Astrocyte of the hippocampus (primary cell): ENCODE measurements around the gene CADPS2.

Experiments
- DNase-seq: peaks from one replicate; pipeline ENCODE4 v3.0.0; 2011; ENCODE audit warnings: low read depth, low spot score

Gene CADPS2

DNA sequence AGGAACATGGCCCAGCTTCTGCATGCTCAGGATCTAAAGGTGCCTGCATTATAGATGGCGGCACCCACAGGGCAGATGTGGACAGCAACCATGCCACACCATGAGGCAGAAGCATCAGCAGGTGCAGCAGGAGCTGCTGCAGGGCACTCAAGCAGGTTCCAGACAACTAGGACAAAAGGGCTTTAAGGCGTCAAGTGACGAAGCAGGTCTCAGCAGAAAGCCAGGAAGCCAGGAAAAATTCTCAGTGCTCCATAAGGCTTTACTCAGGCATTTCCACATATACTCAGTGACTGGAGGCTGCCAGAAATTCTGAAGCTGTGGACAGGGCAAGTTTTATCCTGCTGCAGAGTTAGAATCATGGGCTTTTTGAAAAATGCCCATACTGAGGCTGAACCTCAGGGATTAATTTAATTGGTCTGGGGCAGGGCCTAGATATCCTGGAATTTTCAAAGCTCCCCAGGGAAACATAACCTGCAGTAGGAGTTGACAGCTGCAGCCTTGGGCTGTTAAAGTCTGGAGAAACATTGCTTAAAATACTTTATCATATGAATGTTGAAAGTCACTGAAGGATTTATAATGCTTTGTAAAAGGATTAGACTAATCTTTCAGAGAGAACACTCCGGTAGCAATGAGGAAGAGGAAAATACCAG is 115.4 kb downstream of the CADPS2 start:
- no peak for DNase-seq

DNA sequence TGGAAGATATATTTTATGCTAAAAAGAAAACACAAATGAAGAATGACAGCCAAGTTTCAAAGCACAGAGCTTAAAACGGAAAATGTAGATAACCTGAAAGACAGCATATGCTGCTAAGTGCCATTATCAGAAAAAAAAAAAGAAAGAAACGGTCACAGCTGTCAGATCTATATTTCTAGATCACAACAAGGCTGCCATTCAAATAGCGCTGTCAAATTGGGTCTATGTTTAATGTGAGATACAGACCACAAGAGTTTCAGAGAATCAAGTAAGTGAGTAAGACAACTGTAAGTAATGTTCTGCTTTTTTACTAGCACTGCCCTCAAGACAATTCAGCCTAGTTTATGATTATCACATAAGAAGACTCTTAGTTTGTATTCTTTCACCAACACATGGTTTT is 117.4 kb downstream of the CADPS2 start:
- DNase-seq, result no peak

DNA sequence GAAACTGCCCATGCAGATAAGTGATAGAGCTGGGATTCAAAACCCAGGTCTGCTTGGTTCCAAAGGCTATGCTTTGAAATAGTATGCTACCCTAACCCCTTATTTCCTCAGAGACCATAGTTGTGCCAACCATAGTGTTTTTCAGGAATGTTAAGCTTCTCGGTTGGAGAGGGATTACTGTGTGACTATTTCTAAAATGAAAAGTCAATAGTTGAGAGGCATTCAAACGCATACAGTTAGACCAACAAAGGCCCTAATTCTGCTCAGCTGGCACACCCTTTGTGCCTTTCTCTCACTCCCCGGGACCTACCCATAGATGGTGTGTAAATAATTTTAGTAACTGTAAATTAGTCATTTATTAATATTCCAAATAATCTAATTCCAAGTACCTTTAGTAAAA is 118.9 kb downstream of the CADPS2 start:
- no peak for DNase-seq

DNA sequence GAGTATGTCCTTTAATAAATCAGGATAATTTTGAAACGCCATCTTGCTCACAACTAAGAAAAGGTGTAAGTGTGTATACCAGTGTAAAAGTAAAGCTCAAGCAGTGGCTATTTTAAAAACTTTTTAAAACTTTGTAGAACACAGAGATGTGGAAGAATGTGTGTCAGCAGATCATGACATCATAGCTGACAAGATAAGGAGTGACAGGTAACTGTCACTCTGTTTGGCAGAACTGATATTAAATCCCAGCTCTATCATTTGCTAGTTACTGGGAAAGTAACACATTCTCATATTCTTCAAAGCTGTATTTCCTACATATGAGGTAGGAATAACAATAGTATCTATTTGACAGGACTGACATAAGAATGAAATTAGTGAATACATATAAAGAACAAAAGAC is 119.7 kb downstream of the CADPS2 start:
- no peak for DNase-seq

DNA sequence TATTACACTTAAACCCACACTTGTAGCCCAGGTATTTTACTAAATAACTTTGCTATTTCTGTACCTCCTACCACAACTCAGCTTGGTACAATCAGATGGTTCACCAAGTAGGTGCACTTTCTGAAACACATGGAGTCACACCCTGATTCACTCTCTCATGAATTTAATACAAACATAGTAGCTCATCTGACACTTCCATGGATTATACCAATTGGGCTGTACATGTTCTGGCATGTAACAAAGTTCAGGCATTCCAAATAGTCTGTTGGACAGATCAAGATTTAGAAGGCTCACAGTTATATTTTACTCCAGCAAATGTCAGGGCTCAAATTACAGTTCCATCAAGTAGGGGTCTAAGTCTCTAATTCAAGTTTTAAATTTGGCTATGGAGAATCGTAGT is 121.4 kb downstream of the CADPS2 start:
- DNase-seq, result no peak

DNA sequence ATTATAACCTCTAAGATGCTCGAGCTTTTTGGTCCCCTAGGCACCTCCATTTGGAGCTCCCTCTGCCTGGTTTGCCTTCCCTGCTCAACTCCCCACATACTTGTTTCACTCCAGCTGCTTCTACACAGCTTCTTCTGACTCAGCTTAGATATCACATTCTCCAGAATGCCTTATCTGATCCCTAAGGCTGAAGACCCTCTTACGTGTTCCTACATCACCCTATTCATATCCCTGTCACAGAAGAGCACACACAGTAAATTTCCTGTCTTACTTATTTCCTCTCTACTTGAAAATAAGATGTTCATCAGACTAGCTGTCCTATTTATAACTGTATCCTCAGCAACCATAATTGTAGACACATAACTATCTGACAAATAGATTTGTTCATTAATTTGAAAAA is 122.2 kb downstream of the CADPS2 start:
- no peak for DNase-seq

DNA sequence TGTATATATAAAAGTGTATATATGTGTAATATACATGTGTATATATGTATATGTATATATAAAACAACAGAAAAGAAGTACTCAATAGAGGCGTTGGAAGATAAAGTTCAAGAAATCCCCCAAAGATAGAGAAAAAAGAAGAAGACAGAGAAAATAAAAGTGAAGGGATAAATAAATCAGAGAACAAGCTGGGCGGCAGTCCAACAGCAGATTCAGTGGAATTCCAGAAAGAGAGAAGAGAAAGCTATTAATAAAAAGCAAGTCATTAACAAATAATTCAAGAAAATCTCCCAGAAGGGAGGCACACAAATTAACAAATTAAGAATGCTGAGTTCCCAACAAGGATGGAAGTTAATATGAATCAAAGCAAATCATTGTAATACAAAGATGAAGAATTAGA is 124.2 kb downstream of the CADPS2 start:
- DNase-seq, result peak; percentile 4

DNA sequence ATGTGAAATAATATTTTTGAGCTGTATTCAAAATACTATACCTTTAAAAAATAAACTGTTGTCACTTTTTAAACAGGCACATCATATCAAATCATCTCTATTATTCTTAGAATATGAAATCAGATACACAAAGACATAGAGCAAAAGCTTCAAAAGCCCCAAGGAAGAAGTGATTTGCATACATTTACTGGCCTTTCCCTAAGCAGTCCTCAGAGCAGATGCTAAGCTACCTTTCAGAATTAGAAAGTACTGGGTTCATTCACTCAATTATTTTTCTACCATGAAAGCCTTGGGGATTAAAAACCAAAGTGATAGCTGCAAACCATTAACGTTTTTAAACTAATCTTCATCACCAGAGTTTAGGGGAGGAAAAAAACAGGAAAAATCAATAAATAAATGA is 127.8 kb downstream of the CADPS2 start:
- no peak for DNase-seq

DNA sequence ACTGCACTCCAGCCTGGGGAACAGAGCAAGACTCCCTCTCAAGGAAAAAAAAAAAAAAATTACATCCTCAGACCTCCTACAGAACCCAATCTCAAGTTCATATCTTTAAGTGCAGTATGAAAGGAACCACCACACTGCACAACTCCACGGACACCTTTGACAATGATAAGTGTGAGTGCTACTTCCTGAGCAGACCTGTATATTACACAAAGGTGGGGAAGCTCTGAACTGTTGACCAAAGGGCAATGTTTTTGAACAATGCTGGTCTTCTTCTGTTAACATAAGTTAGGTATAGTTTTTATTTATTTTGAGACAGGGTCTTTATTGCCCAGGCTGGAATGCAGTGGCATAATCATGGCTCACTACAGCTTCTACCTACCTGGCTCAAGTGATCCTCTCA is 129.4 kb downstream of the CADPS2 start:
- no peak for DNase-seq

DNA sequence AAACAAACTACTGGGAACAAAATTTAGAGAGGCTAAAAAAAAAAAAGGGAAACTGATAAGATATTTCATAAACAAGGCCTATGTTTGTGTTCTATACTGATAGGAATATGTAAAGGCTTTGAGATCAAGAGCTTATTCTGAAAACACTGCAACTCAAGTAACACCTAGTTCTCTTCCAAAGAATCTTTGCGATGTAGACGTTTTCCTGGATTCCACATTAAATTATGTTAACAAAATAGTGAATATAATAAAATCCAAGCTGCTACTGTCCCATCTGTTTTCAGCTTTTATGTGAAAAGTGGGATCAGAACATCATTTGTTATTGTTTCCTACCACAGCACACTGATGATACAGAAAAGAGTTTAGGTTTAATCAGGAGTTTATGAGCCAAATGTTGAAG is 130.6 kb downstream of the CADPS2 start:
- DNase-seq, result no peak

DNA sequence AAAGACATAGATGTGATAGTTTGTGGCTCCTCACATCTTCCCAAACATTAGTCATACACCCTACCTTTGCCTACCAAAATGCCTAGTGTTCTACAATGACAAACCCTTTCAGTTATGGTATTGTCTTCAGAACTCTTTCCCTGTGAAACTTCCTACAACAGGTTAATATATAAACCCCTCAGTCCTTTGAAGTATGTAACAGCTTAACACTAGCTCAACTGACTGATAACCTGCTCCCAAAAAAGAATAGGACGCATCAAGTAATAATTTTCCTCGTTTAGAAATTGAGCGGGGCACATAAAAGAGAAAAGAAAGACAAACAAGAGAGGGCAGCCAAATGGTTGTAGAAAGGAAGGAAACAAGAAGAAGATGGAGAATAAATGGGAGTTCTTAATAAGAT is 133.7 kb downstream of the CADPS2 start:
- no peak for DNase-seq

DNA sequence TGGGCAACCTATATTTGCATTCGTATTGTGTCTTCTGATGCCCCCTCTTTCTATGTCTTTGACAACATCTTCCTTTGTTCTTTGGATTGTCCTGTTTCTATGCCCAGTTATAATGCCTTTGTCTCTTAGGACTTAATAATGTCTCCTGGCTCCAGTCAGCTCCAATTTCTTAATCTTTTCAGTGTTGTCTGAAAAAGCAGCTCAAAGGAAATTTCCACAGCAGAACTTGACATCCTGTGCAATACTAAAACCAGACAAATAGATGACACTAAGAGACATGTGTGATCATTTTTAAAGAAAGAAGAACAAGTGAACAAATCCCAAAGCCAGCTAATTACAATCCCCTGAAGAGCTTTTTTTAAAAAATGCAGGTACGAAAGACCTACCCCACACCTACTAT is 135.9 kb downstream of the CADPS2 start:
- DNase-seq, result no peak

DNA sequence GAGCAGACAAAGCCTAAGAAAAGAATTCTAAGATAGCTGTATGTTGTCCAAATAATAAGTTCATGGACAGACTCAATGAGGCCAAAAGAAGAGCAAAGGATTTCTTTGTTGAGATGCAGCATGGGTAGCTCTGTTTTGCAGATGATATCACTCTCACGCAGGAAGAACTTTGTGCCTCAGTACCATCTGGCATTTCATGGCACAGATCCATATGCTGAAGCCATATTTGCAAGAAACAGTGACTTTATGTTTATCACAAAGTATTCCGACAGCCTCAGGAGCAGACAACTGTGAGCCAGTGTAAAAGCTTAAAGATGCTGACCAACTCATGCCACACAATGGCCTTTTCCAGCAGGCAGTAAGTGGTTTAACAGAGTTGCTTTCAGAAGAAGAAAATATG is 138.1 kb downstream of the CADPS2 start:
- no peak for DNase-seq

DNA sequence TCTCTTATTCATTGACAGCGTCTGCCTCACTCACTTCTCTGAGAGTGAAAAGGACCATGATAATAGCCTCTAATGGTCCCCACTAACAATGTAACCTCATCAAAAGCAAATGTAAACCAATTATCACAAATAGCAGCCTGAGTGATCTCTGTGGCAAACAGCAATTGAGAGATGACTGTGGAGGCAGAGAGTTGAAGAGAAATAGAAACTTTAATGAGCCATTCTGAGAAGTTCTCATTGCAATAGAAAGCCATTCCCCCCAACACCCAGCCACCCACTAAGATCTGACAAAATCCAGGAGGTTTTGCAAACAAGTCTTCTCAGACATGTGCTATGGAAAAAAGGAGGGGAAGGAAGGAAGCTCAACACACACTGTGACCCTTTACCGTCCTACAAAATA is 139.3 kb downstream of the CADPS2 start:
- DNase-seq, result no peak

DNA sequence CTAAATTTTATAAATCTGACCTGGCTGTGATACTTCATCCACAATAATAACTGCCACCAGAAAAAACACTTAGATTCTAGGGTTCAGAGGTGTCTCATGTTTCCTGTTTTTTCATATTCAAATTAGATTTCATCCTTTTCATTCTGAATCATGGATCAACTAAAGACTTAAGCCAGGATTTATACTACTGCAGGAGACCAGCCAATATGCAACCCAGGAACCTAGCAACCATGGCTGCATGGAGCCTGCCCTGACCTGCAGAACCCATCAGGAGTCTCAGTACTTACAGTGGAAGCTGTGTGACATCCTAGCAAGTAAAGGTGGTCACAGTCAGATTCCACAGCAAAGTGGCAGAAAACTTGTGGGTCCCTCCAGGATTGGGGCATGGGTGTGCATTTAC is 143.0 kb downstream of the CADPS2 start:
- DNase-seq, result no peak

DNA sequence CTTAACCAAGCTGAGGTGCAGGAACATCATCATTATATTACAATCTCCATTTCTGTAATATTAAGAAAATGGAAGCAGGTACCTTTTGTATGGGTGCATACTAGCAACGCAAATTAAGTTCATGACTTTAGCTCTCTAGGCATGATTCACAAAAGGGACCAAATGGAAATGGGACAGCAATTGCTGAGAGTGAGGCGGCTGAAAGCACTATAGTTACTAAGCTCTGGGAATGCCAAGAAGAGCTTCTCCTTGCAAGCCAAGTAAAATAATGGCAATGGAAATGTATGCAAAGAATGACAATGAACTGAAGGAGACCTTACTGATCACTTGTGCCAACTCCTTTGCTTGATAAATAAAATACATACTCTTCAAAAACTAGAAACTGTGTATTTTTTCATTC is 147.3 kb downstream of the CADPS2 start:
- peak; percentile 12 for DNase-seq

DNA sequence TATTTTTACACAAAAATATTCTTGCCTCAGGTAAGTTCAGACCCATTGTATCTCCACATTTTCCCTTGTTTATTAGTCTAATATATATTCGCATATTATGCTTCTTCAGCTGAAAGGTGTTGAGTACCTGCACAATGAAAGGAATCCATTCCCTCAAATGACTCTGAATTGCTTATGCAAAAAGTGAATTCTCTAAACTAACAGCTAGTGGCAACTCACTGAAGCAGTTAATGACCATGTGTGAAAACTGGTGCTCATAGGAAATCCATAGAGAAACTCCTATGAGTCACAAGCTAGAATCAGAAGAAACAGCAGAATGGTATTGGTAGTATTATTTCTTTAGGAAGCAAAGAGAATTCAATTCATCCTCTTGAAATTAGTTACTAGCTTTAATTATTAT is 150.1 kb downstream of the CADPS2 start:
- DNase-seq, result peak; percentile 3

DNA sequence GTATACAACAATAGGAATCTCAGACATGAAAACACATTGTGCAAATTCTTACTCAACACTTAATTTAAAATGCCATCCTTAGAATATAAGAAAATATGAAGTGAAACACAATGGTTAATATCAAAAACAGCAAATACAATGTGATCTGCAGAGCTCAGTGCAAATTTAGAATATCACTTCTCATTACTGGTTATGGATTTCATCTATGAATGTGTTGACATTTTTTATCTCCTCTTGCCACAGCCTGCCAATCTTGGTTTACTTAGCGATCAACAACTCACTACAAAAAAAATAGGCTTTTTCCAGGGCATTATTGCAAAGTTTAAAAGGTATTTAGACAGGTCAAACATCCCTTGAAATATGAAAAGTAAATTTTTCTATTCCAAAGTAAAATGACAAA is 158.5 kb downstream of the CADPS2 start:
- DNase-seq, result no peak

DNA sequence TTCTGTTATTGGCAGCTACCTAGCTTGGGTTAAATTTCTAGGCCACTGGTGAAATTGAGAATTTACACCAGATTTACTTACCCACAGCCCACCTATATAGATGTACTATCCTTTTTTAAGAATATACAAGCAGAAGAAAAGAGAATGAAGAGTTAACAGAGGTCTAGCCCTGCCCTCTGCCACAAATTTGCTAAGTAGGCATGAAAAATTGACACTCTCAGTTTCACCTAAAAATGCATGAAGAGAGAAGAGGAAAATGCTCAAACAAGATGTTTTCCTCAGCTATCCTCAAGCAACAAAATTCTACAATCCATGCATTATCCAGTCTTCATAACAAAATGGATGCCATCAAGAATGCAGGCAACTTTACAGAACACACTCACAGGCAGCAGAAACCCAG is 158.9 kb downstream of the CADPS2 start:
- no peak for DNase-seq

DNA sequence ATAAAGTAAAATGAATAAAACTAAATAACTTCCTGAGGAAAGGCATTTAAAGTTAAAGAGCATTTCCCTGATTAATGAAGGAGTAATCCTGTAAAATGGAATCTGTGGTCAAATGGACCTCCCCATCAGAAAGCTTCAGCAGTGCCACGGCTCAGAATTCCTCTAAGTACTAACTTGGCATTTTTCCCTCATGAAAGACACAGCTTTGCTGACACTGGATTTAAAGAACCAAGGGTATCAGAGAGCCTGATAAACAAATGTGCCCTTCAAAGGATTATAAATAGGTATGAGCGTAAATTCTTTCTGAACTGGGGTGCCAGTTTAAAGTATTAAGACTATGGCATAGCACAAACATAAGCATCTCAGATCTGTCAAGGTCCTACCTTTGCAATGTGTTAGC is 159.4 kb downstream of the CADPS2 start:
- no peak for DNase-seq

DNA sequence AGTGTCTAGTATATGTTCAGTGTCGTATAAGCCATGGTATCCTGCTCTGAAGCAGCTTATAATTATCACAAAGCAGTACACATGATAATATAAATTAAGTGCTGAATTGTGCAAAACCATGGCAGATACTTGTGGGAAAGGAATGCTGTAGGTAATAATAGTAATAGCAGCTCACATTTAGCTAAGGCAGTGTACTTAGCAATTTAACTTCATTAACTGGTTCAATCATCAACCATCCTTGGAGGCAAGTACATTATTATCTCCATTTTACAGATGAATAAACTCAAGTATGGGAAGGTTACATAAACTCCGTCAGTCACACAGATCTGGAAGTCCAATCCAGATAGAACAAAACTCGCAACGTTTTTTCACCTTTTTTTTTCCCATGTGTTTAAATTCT is 161.9 kb downstream of the CADPS2 start:
- no peak for DNase-seq

DNA sequence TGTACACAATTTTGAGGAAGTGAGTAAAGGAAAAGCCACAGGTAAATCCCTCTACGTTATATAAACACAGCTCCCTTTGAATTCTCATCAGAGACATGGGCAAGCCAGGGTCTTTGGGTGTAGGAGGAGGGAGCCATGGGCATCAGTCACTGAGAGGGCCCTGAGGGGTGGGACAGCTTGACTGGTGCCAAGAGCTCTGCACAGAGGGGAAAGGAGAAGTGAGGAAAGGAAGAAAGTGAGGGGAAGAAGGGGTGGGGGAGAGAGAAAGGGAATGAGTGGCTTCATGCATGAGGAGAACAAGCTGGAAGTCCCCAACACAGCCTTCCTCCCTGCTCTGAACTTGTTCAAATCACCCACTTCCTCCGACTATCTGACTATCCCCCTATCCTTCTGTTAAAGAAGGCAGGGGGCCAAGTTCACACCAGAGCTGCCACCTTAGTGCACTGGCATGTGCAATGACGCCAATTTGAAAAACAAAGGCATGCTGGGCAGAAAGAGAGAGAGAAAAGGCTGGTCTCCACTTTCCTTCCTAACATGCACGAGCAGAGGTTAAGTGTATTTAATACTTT is 167.2 kb downstream of the CADPS2 start:
- no peak for DNase-seq

DNA sequence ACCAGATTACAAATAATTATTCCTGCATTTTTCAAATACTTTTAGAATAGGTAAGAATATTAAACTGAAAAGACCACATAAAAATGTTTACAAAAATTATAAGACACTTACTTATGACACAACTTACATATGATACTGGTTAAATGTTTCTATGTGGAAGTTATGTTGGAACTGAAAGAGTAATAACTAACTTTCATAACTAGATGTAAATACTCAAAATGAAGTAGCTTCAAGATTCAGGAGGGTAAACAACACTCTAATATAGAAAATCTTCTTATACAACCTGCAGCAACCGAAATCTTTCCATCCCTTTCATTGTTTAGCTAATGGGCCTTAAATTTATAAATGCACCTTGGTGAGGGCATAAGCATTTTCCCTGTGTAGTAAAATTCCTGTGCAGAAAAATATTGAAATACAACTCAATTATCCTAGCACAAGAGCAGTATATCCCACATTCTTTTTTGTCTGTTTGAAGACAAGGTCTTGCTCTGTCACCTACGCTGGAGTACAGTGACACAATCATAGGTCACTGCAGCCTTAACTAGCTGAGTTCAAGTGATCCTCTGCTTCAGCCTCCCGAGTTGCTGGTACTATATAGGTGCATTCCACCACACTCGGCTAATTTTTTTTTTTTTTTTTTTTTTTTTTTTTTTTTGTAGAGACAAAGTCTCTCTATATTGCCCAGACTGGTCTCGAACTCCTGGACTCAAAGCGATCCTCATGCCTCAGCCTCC is 168.7 kb downstream of the CADPS2 start:
- no peak for DNase-seq
